RPMI7951 (cell line): Measurements from ENCODE around the gene TMEM63A. TPM values are rescaled to one million over a fixed set of nuclear protein-coding genes. Genes with fewer than 3 reads are reported as not detected.
"Not testable (repeated sequence)": the region's sequence is repeated elsewhere in the genome, so short reads cannot be mapped to it uniquely, and the experiment has no call there.

Experiments used
- DNase-seq: peaks from one replicate; pipeline ENCODE4 v3.0.0-alpha.2; 2012; ENCODE audit warnings: low read depth
- total RNA-seq: library from RNA; depleted of rRNA; stranded (reverse); fragments of >200 nt; shearing (Covaris generic); gene quantifications from 2 replicates; pipeline ENCODE4 v1.2.3, GENCODE V29; 2014

The TMEM63A gene
- total RNA-seq, 1 experiment from 2014 or later, result 7.6 TPM

DNA sequence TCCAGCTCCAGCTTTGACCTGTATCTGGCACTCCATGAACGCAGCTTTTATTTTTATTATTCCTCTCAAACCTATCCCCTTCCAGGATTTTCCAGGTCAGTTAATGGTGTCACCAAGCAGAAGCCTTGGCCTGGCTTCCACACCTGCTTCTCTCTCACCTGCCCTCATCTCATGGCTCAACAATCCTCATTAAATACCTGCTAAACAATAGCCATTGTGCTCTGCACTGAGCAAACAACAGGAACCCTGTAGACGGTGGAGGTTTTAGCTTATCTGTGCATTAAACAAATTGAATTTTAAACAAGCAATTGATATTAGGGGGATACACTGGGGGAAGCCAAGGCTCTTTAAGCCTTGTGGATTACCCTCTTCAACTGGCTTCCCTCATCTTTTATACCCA is 26.6 kb upstream of the TMEM63A start:
- no peak for DNase-seq

DNA sequence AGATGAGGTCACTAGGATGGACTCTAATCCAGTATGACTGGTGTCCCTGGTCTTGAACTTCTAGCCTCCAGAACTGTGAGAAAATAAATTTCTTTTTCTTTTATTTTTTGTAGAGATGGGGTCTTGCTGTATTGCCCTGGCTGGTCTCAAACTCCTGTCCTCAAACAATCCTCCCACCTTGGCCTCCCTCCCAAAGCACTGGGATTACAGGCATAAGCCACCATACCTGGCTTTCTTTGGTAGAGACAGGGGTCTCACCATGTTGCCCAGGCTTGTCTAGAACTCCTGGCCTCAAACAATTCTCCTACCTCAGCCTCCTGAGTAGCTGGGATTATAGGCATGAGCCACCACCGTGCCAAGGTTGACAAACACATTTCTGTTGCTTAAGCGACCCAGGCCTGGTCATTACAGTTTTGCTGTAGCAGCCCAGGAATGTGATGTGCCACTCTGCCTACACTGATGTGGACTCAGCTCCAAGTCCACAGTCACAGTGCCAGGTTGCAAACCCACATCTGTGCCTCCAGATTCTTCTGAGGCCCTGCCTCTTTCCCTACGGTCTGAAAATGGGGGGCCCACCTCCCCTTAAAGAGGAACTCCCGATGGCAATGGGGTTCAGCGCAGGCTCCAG is 25.9 kb upstream of the TMEM63A start:
- no peak for DNase-seq

DNA sequence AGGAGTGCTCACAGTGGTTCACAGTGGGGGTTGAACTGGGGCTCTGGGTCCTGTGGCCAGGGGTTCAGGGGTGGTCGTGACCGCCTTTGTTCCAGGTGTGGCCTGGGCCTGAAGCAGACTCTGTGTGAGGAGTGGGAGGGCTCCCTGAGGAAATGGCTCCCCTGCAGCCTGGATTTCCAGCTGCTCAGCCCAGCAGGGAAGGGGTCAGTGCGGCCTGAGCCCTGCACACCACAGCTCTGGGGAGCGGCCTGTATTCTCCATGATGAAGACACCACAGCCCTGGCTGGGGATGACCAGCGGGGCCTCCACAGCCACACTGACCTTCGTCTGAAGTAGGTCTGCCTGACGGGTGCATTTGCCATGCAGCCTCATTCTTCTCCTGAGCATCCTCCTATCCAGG is 25.2 kb upstream of the TMEM63A start:
- no peak for DNase-seq

DNA sequence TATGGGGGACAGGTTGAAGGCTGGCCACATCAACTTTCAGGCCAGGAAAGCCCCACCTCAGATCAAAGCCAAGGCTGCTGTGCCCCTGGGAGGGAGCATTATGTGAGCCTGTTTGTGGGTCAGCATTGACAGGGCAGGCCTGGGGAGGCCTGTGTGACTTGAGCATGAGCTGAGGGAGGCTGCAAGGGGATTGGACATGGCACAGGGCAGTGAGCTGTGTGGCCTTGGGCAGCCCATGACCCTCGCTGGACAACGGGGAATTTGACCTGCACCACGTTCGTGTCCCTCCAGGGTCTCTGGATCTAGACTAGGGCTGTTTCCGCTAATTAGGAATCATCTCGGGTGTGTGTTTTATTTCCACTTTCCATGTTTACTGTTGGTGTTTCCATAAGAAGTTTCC is 24.3 kb upstream of the TMEM63A start:
- DNase-seq, result no peak

DNA sequence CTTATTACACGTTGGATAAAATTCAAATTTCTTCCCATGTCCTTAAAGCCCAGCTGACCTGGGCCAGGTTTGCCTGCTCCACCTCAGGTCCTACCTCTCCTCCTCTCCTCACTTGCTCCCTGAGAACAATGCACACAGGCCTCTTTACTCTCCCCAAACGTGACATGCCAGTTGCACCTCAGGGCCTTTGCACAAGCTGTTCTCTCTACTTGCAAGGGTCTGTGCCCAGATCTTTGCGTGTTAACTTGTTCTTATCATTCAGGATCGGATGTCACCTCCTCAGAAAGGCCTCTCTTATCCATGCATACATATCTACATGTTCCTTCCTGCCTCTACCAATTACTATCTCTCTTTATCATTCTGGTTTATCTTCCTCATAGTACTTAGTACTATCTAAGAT is 21.4 kb upstream of the TMEM63A start:
- DNase-seq, result no peak

DNA sequence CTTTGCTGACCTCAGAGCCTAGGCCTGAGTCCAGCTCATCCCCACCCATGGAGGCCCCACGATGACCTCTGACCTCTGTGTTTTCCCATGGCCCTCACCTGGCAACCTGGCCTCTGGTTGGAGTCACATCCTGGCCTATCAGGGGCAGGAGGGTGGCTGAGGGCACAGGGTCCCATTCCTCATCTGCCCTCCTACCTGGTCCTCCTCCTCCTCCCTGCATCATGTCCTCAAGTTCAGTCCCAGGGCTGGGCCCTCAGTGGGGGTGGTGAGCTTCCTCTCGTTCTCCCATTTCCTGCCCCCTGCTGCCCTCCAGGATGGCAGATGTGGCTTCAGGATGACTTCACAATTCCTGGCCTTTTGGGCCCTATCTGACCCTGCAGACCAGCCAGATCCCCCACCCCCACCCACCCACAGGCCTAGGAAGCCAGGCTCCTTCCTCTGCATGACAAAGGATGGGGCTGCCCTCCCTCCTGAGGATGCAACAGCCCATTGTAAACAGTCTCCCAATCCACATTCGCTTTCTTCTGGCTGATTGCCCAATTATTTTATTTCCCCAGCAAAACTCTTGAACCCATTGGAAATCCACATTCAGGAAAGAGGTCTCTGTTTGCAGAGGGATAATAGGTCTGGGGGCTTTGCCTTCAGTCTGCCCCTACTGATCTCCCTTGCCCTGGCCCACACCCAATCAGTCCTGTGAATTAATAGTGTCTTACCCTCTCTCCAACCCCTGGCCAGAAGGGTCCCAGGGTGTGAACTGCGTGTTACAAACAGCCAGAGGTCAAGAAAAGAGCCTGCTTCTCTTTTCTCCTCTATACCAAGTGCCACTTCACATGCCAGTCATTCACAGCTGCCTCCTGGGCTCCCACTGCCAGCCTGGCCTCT is 17.1 kb upstream of the TMEM63A start:
- DNase-seq, result no peak

DNA sequence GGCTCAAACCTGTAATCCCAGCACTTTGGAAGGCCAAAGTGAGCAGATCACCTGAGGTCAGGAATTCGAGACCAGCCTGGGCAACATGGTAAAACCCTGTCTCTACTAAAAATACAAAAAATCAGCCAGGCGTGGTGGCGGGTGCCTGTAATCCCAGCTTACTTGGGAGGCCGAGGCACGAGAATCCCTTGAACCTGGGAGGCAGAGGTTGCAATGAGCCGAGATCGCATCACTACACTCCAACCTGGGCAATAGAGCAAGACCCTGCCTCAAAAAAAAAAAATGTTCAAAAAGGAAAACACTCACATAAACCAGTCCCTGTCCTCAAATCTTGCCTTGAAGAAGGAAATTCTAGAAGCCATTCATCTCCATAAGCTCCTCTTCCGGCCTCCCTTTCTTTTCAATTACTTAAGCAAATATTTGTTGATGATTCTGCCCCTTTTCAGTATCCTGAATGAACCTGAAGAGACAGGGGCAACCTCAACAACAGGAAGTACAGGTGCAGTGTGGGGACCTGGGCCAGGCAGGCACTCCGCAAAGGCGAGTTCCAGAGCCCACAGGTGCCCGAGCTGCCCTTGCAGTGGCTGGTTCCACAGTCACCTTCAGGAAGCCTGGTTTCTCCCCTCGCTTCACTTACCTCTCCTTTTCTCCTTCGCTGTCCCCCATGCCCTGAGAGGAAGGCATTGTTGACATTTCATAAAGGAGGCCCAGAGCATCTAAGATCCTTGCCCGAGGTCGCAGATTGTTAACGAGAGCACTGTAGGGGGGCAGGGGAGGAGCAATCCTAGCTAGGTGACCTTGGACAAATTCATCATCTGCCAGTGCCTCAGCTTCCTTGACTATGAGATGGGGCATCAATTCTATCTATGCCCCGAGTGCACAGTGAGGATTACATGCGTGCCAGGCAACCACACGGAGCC is 15.7 kb upstream of the TMEM63A start:
- DNase-seq, result no peak

DNA sequence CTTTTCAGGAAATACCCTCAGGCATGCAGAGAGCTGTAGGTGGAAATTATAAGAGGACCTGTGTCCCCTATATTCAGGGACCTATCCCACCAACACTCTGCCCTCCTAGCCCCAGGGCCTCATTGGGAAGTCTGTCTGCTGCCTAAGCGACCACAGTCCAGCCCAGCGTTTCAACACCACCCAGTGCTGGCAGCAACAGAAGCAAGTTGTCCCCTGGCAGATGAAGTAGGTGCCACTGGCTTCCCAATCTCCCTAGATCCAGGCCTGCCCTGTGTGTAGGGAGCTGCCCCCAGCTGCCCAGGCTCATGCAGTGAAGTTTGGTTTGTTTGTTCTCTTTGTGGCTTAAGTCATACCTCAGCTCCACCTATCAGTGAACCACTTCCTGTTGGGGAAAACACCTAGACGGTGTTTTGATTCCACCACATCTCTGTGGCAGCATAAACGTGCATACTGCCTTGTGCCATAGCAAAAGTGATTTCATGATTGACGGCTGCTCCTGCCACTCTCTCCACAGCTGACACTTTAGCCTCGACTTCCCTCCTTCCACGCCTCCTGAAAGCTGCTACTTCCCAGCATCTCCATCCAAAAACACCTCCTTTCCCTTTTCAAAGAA is 14.9 kb upstream of the TMEM63A start:
- DNase-seq, result no peak

DNA sequence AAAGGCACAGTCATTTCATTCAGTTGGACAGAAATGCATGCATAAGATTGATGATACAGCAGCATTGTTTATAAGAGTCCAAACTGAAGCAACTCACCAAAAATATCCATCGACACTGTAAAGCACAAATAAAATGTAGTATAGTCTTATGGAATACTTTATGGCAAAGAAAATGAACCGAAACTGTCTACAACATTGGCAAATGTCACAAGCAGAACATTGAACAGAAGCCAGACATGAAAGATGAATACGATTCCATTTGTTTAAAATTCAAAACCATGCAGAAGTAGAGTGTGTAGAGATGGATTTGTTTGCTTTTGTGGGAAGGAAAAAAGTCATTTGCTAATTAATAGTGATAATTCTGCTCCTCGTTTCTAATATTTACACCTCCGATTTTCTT is 14.3 kb upstream of the TMEM63A start:
- DNase-seq, result no peak

DNA sequence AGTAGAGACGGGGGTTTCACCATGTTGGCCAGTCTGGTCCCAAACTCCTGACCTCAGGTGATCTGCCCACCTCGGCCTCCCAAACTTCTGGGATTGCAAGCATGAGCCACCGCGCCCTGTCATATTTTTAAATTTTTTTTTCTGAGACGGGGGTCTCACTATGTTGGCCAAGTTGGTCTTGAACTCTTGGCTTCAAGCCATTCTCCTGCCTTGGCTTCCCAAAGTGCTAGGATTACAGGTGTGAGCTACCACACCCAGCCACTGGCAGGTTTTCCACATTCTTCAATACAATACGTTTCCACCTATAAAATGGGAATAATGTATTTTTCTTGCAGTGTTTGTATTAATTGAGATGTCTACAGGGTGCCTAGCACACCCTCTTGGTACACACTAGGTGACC is 10.1 kb upstream of the TMEM63A start:
- no peak for DNase-seq

DNA sequence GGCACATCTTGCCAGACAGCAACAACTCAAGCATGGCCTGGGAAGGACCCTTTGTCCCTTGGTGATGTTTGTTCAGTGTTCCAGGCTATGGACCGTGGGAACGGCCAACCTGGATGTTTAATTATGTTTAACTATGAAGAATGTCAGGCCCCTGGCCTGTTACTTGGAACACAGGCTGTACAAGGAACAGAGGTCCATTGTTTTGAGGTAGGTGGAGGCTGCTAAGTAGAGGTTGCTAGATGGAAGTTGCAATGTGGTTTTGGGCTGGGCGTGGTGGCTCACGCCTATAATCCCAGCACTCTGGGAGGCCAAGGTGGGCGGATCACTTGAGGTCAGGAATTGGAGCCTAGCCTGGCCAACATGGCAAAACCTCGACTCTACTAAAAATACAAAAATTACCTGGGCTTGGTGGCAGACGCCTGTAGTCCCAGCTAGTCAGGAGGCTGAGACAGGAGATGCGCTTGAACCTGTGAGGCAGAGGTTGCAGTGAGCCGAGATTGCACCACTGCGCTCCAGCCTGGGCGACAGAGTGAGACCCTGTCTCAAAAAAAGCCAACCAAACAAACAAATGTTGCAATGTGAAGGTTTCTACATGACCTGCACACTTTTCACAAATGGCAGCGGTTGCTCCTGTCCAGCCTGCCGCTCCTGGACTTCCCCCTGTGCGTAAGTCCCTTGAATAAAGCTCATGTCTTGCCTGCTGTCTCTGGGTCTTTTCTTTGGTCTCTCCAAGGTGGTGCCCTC is 9.2 kb upstream of the TMEM63A start:
- no peak for DNase-seq

DNA sequence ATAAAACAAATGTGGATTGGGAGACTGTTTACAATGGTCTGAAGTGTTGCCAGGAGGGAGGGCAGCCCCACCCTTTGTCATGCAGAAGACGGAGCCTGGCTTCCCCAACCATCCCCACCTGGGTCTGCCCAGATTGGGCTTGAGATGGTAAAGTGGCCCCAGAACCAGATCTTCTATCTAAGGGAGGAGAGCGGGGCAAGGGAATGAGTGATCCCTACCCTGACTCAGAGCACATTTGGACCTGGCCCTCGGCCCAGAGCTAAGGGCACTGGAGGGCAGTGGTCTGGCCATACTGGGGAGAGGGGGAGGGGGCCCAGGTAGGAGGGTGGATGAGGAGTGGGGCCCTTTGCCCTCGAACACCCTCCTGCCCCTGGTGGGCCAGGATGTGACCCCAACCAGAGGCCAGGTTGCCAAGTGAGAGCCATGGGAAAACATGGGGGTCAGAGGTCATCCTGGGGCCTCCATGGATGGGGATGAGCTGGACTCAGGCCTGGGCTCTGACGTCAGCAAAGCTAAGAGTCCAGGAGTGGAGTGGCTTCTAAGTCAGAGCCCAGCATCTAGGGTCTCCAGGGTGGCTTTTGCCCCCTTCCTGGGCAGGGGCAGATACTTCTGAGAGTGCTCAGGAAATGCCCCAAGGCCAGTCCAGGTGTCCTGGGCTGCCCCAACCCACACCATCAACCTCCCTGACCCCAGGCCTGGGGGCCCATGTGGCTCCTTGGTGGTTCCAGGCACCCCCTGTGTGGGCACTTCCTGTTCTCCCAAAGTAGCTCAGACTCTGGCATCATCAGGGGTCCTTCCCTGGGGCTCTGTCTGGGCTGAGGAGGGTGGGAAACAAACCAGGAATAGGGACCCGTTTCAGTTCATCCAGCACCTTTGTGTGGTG is 8.4 kb upstream of the TMEM63A start:
- DNase-seq, result no peak

DNA sequence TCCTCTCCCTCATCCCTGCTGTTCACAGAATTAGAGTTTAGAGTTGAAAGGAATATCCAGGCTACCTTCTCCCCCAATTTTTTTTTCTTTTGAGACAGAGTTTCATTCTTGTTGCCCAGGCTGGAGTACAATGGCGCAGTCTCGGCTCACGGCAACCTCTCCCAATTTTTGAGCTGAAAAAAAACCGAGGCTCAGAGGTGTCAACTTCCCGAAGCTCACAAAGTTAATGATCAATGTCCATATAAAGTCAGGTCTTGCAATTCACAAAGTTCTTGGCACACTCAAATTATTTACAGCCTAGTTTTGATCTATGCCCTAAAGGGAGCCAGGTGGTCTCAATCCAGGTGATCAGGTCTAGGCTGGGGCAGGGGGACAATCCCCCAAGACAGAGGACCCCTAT is 7.6 kb upstream of the TMEM63A start:
- DNase-seq, result no peak

DNA sequence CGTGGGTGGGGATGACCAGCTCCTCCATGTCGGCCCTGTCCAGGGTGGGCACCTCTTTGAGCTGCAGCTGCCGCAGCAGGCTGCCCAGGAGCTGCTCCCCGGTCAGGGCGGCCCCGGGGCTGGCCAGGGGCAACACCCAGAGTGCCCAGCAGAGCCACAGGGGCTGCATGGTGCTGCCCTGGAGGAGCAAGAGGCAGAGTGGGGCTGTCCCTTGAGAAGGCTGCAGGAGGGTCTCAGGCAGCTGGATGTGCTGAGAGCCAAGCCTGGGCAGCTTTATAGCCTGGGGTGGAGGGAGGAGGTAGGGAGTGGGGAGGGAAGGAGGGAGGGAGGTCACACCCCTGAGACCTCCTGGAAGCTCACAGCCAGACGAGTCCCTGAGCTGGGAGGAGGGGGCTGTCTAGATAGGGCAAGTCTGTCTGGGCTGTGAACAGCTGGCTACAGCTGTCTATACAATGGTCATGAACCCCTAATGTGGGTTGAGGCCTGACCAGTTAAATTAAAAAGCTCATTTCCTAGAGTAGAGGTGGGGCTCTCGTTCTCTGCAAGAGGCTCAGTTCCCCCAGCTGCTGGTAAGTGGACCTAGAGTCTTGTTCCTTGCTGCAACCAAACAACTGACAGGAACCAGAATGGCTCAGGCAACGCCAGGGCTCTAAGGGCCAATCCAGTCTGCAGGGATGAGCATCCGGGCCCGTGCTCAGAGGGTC is 6.9 kb upstream of the TMEM63A start, which contains the start of gene LEFTY1:
Gene LEFTY1 (minus strand): TSS at position 249 of the 704 bp plus-strand sequence. CDS start 80 bp downstream, at position 169.
- DNase-seq, result no peak

DNA sequence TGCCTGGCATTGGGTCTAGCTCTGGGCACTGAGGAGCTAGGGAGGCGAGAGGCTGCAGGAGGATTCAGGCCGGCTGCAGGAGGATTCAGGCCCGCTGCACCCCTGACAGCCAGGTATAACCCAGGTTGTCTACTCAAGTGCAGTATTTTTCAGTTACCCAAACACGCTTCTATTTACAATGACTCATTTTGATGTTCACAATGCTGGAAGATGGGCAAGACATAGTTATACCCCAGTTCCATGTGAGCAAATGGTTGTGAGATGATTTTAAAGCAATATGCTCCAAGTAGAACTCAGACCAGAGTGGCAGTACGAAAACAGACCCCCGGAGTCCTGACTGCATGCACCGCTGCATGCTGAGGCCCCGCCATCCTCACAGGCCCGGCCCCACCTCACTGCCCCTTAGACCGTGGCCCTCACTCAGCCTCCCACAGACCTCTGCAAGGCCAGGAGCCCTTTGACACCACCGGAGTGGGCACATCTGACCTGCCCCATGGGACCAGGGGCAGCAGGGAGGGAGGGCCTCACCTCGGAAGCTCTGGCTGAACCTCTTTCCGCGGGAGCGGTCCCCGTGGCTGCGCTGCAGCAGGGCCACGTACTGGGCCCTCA is 6.2 kb upstream of the TMEM63A start:
- DNase-seq, result no peak

DNA sequence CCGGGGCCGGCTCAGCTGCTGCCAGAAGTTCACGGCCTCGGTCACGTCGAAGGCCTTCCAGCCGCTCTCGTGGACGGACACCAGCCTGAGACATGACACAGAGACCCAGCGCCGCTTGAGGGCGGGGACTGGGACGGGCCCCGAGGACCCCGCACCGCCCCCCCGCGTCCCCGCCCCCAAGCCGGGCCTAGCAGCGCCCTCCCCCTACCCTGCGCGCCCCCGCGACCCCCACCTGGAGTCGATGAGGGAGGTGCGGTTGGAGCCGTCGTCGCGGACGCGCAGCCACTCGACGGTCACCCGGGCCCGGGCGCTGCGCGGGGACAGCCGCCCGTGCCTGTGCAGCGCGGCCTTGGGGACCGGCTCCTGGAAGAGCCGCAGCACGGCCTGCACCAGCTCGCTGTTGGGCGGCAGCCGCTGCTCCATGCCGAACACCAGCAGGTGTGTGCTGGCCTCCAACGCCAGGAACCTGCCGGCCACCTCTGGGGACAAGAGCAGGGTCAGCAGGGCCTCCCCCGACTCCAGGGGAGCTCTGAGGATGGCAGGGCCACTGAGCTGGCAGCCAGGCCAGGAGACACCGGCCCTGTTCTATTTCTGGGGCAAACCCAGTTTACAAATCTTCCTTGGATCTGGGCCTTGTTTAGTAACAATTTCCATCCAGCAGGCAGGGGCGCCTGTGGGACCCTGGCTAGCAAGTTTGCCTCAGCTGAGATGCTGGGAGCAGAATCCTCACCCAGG is 5.5 kb upstream of the TMEM63A start:
- not testable (repeated sequence) for DNase-seq

DNA sequence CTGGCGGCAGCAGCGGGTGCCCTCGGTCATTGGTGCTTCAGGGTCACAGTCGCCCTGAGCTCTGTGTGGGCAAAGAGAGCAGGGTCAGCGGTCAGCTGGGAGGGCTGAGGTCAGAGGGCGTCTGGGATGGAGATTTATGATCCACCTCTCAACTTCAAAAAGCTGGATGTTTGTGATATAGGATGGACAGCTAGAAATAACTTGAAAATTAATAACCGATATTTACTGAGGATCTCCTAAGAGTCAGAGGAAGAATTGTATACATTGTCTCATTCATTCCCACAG is 4.8 kb upstream of the TMEM63A start:
- DNase-seq, result no peak
